ENCODE measurements around the gene NXPE4.

DNA sequence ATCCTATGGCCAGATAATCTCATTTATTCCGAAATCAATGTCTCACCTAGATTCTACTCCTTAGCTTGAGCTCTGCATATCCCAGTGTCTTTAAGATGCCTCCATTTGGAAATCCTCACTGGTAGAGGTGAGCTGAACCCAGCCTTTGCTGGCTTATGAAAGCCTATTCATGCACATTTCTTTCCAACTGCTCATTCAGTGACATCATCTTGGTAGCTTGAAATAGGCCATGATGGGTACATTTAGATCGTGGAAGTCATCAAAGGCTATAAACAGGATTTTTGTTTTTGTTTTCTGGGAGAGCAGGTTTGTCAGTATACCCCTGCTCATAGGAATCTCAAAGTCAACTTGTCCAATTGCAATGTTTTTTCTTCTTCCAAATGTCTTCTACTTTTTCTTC is 41.9 kb downstream of the NXPE4 start:
- no peak for TF ChIP-seq POLR2A (IDR thresholded peaks at IDR 0.05; ENCODE audit: low read depth)
- TF ChIP-seq, protein P1, sequence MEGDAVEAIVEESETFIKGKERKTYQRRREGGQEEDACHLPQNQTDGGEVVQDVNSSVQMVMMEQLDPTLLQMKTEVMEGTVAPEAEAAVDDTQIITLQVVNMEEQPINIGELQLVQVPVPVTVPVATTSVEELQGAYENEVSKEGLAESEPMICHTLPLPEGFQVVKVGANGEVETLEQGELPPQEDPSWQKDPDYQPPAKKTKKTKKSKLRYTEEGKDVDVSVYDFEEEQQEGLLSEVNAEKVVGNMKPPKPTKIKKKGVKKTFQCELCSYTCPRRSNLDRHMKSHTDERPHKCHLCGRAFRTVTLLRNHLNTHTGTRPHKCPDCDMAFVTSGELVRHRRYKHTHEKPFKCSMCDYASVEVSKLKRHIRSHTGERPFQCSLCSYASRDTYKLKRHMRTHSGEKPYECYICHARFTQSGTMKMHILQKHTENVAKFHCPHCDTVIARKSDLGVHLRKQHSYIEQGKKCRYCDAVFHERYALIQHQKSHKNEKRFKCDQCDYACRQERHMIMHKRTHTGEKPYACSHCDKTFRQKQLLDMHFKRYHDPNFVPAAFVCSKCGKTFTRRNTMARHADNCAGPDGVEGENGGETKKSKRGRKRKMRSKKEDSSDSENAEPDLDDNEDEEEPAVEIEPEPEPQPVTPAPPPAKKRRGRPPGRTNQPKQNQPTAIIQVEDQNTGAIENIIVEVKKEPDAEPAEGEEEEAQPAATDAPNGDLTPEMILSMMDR (IDR thresholded peaks at IDR 0.05) = no peak
